H9 (cell line): Measurements from ENCODE around the gene IL6ST. TPM values are rescaled to one million over a fixed set of nuclear protein-coding genes. Genes with fewer than 3 reads are reported as not detected.

Source experiments
- DNase-seq: peaks from one replicate; pipeline ENCODE4 v3.0.0-alpha.2; 2017
- H2AFZ ChIP-seq: one replicate; pipeline ENCODE4 v1.6.1; 2013; ENCODE audit warnings: mild to moderate bottlenecking, low read length, control low read depth, moderate library complexity
- H2AK5ac ChIP-seq: 2 replicates; pipeline ENCODE4 v1.6.1; 2013; ENCODE audit warnings: low read length, control low read depth, mixed read lengths; ENCODE audit not compliant: insufficient read length
- H2BK120ac ChIP-seq: one replicate; pipeline ENCODE4 v1.6.1; 2013; ENCODE audit warnings: low read depth, mild to moderate bottlenecking, low read length, control low read depth, inconsistent platforms; ENCODE audit not compliant: poor library complexity, severe bottlenecking
- H2BK12ac ChIP-seq: 2 replicates; pipeline ENCODE4 v1.6.1; 2013; ENCODE audit warnings: low read length, control low read depth, mixed read lengths, low read depth; ENCODE audit not compliant: insufficient read length
- H2BK15ac ChIP-seq: 2 replicates; pipeline ENCODE4 v1.6.1; 2013; ENCODE audit warnings: low read depth, low read length, control low read depth
- H2BK20ac ChIP-seq: one replicate; pipeline ENCODE4 v1.6.1; 2013; ENCODE audit warnings: low read depth, mild to moderate bottlenecking, low read length, control low read depth, inconsistent platforms; ENCODE audit not compliant: poor library complexity, severe bottlenecking
- H2BK5ac ChIP-seq: 2 replicates; pipeline ENCODE4 v1.6.1; 2013; ENCODE audit warnings: low read length, control low read depth, mixed read lengths; ENCODE audit not compliant: insufficient read length
- H3K14ac ChIP-seq: 2 replicates; pipeline ENCODE4 v1.6.1; 2013; ENCODE audit warnings: low read length, control low read depth; ENCODE audit not compliant: insufficient read depth
- H3K18ac ChIP-seq: 2 replicates; pipeline ENCODE4 v1.6.1; 2013; ENCODE audit warnings: low read depth, mild to moderate bottlenecking, mixed read lengths, low read length, control low read depth; ENCODE audit not compliant: insufficient read length
- H3K23ac ChIP-seq: 2 replicates; pipeline ENCODE4 v1.6.1; 2013; ENCODE audit warnings: low read length, control low read depth, mixed read lengths, low read depth; ENCODE audit not compliant: insufficient read length
- H3K23me2 ChIP-seq: 2 replicates; pipeline ENCODE4 v1.6.1; 2013; ENCODE audit warnings: low read depth, mild to moderate bottlenecking, mixed read lengths, low read length, control low read depth; ENCODE audit not compliant: insufficient read length, poor library complexity, severe bottlenecking
- H3K27ac ChIP-seq: 2 replicates; pipeline ENCODE4 v1.5.1; 2013; ENCODE audit warnings: low read length, control low read depth, mixed read lengths, low read depth; ENCODE audit not compliant: insufficient read length
- H3K27me3 ChIP-seq: 2 replicates; pipeline ENCODE4 v1.6.1; 2013; ENCODE audit warnings: low read length, control low read depth, inconsistent platforms; ENCODE audit not compliant: insufficient read depth
- H3K4ac ChIP-seq: 2 replicates; pipeline ENCODE4 v1.6.1; 2013; ENCODE audit warnings: low read depth, mild to moderate bottlenecking, control low read depth, inconsistent platforms, low read length, moderate library complexity
- H3K4me1 ChIP-seq: 2 replicates; pipeline ENCODE4 v1.6.1; 2013; ENCODE audit warnings: low read length, control low read depth, inconsistent platforms; ENCODE audit not compliant: insufficient read depth
- H3K4me2 ChIP-seq: 2 replicates; pipeline ENCODE4 v1.6.1; 2013; ENCODE audit warnings: low read length, control low read depth, mixed read lengths; ENCODE audit not compliant: insufficient read length, insufficient read depth
- H3K56ac ChIP-seq: 2 replicates; pipeline ENCODE4 v1.6.1; 2013; ENCODE audit warnings: low read depth, mild to moderate bottlenecking, mixed read lengths, low read length, control low read depth; ENCODE audit not compliant: insufficient read length
- H3K79me1 ChIP-seq: 2 replicates; pipeline ENCODE4 v1.6.1; 2013; ENCODE audit warnings: low read depth, mild to moderate bottlenecking, moderate library complexity, low read length, control low read depth, inconsistent platforms; ENCODE audit not compliant: insufficient read depth, poor library complexity, severe bottlenecking
- H3K79me2 ChIP-seq: 2 replicates; pipeline ENCODE4 v1.6.1; 2013; ENCODE audit warnings: low read length, control low read depth, inconsistent platforms; ENCODE audit not compliant: insufficient read depth
- H3K9ac ChIP-seq: 2 replicates; pipeline ENCODE4 v1.6.1; 2013; ENCODE audit warnings: low read length, control low read depth, mixed read lengths; ENCODE audit not compliant: insufficient read length; ENCODE audit errors: extremely low read depth
- H3K9me3 ChIP-seq: one replicate; pipeline ENCODE4 v1.6.1; 2013; ENCODE audit warnings: low read depth, low read length, inconsistent platforms; ENCODE audit not compliant: control insufficient read depth
- H3T11ph ChIP-seq: one replicate; pipeline ENCODE4 v1.6.1; 2013; ENCODE audit warnings: mild to moderate bottlenecking, low read length, control low read depth, inconsistent platforms
- H4K20me1 ChIP-seq: one replicate; pipeline ENCODE4 v1.6.1; 2013; ENCODE audit not compliant: control insufficient read depth, insufficient read length, insufficient read depth
- H4K5ac ChIP-seq: 2 replicates; pipeline ENCODE4 v1.6.1; 2013; ENCODE audit warnings: low read depth, mild to moderate bottlenecking, mixed read lengths, low read length, control low read depth; ENCODE audit not compliant: insufficient read length
- H4K8ac ChIP-seq: replicated peaks from 2 replicates; pipeline ENCODE4 v1.6.1; 2013; ENCODE audit warnings: low read length, control low read depth, mixed read lengths, low read depth; ENCODE audit not compliant: insufficient read length
- H4K91ac ChIP-seq: 2 replicates; pipeline ENCODE4 v1.6.1; 2013; ENCODE audit warnings: low read depth, mild to moderate bottlenecking, moderate library complexity, mixed read lengths, low read length, control low read depth; ENCODE audit not compliant: insufficient read length
- H3K27ac Mint-ChIP-seq, 3 experiments: 2 replicates in 2 of 3; 3 replicates in 1 of 3; pipeline ENCODE4 v1.8.0; 2020 to 2021; ENCODE audit warnings: mixed read lengths in 3 of 3, mild to moderate bottlenecking in 1 of 3, moderate library complexity in 1 of 3
- H3K27me3 Mint-ChIP-seq: 2 replicates; pipeline ENCODE4 v1.8.0; 2021; ENCODE audit warnings: low read depth, mild to moderate bottlenecking, moderate library complexity, mixed read lengths
- H3K36me3 Mint-ChIP-seq, 3 experiments: 2 replicates in 2 of 3; 3 replicates in 1 of 3; pipeline ENCODE4 v1.8.0; 2020 to 2021; ENCODE audit warnings: low read depth in 3 of 3, mixed read lengths in 3 of 3; ENCODE audit not compliant: insufficient read depth in 1 of 3
- H3K4me1 Mint-ChIP-seq, 2 experiments: 2 replicates each; pipeline ENCODE4 v1.8.0; 2020; ENCODE audit warnings: mixed read lengths in 2 of 2
- H3K4me3 Mint-ChIP-seq, 2 experiments: 2 replicates in 1 of 2; 3 replicates in 1 of 2; pipeline ENCODE4 v1.8.0; 2020 to 2021; ENCODE audit warnings: mild to moderate bottlenecking in 2 of 2, mixed read lengths in 2 of 2, moderate library complexity in 1 of 2
- H3K9me3 Mint-ChIP-seq, 2 experiments: 2 replicates in 1 of 2; 3 replicates in 1 of 2; pipeline ENCODE4 v1.8.0; 2020; ENCODE audit warnings: mild to moderate bottlenecking in 2 of 2, mixed read lengths in 2 of 2, moderate library complexity in 1 of 2
- WGBS: extraction: QIAGEN DNeasy Blood & Tissue Kit; methylation state at CpG from one replicate; pipeline ENCODE4 v1.1.7; 2013; ENCODE audit warnings: missing lambda C conversion rate, low lambda C conversion rate, mixed read lengths; ENCODE audit not compliant: insufficient read length; ENCODE audit errors: extremely low coverage; 5-methylcytosine and 5-hydroxymethylcytosine counted together
- total RNA-seq: library from RNA; stranded (reverse); gene quantifications from 2 replicates; pipeline ENCODE4 v1.2.1, GENCODE V29; 2021
- TF ChIP-seq, protein P1 (sequence below): fragments of 200-600 bp; sonication (generic); conservative IDR thresholded peaks from 3 replicates; pipeline ENCODE4 v1.8.0; 2021; ENCODE audit warnings: antibody characterized with exemption, mild to moderate bottlenecking

Gene IL6ST
- total RNA-seq, 1 experiment from 2014 or later: 11.1 TPM

DNA sequence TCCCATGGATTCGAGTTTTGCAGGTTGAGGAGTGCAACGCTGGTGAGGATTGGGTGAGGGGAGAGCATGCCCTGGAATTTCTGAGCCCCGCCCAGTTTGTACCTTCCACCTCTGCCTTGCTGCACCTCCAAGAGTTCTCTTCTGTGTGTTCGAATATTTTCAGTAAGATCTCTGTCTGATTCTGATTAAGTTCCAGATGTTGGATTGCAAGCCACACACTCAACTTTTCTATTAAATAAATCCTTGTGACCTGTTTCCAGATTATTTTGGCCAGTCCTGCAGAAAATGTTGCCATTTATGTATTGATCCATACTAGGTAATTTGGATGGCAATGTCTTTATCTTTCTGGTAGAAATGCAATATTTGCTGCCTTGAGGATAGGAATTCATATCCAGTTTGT, 89.5 kb downstream of the IL6ST start:
- Mint-ChIP-seq H3K4me1 (no peaks in the 10 kb centered on the region), H3K36me3 (no peaks in the 10 kb centered on the region), H3K9me3 (no peaks in the 10 kb centered on the region), H3K4me3 (no peak overlapping the region), H3K27ac (no peak overlapping the region), H3K27me3 (no peaks in the 10 kb centered on the region; the same call in 1 of the 2 replicates)
- Histone ChIP-seq H2BK120ac (no peak overlapping the region), H3K4ac (no peak overlapping the region), H2AK5ac (no peak overlapping the region), H3K18ac (no peak overlapping the region), H3K79me1 (no peaks in the 10 kb centered on the region), H3T11ph (no peak overlapping the region), H3K23ac (no peak overlapping the region), H2BK5ac (no peak overlapping the region), H3K4me2 (no peak overlapping the region), H4K20me1 (no peaks in the 10 kb centered on the region), H3K79me2 (no peaks in the 10 kb centered on the region), H4K5ac (no peak overlapping the region), H3K14ac (no peak overlapping the region), H4K8ac (no peak overlapping the region), H2BK20ac (no peak overlapping the region), H3K27me3 (no peaks in the 10 kb centered on the region), H3K23me2 (no peaks in the 10 kb centered on the region), H4K91ac (no peak overlapping the region), H3K9ac (no peak overlapping the region), H3K56ac (no peak overlapping the region), H2AFZ (no peak overlapping the region), H2BK15ac (no peak overlapping the region), H2BK12ac (no peak overlapping the region), H3K9me3 (no peaks in the 10 kb centered on the region), H3K27ac (no peak overlapping the region), H3K4me1 (no peaks in the 10 kb centered on the region)
- DNase-seq: no peak
- TF ChIP-seq, protein P1, sequence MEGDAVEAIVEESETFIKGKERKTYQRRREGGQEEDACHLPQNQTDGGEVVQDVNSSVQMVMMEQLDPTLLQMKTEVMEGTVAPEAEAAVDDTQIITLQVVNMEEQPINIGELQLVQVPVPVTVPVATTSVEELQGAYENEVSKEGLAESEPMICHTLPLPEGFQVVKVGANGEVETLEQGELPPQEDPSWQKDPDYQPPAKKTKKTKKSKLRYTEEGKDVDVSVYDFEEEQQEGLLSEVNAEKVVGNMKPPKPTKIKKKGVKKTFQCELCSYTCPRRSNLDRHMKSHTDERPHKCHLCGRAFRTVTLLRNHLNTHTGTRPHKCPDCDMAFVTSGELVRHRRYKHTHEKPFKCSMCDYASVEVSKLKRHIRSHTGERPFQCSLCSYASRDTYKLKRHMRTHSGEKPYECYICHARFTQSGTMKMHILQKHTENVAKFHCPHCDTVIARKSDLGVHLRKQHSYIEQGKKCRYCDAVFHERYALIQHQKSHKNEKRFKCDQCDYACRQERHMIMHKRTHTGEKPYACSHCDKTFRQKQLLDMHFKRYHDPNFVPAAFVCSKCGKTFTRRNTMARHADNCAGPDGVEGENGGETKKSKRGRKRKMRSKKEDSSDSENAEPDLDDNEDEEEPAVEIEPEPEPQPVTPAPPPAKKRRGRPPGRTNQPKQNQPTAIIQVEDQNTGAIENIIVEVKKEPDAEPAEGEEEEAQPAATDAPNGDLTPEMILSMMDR: no peak
- WGBS: no CpG with 5 or more reads among the region's 4 CpGs
